Measurements from ENCODE around the gene TGM5.

GRCh38 chr15:43226436-43227305 lies 40.1 kb downstream of the TGM5 start:
- no peak for TF ChIP-seq CTCF (conservative IDR thresholded peaks at IDR 0.05)
- TF ChIP-seq EZH2 (IDR thresholded peaks at IDR 0.05; ENCODE audit: low read depth): no peak

All from PC-9 (cell line).